ENCODE data around the gene CREB3.

Gene CREB3

GRCh38 chr9:35743880-35744518, 11.5 kb downstream of the CREB3 start:
- no peak for DNase-seq (ENCODE audit: low read depth, low spot score)
- H3K27ac ChIP-seq: no peak overlapping the region

GRCh38 chr9:35745569-35745968, 13.1 kb downstream of the CREB3 start:
- H3K27ac ChIP-seq: no peak overlapping the region
- DNase-seq (ENCODE audit: low read depth, low spot score): no peak

- no peak for DNase-seq (ENCODE audit: low read depth, low spot score)
- H3K27ac ChIP-seq: peak overlapping the region; percentile 87
These were observed 14.1 kb downstream of the CREB3 start for GRCh38 chr9:35746583-35746982.

GRCh38 chr9:35748242-35748857, 15.9 kb downstream of the CREB3 start:
- DNase-seq (ENCODE audit: low read depth, low spot score): no peak

DNA sequence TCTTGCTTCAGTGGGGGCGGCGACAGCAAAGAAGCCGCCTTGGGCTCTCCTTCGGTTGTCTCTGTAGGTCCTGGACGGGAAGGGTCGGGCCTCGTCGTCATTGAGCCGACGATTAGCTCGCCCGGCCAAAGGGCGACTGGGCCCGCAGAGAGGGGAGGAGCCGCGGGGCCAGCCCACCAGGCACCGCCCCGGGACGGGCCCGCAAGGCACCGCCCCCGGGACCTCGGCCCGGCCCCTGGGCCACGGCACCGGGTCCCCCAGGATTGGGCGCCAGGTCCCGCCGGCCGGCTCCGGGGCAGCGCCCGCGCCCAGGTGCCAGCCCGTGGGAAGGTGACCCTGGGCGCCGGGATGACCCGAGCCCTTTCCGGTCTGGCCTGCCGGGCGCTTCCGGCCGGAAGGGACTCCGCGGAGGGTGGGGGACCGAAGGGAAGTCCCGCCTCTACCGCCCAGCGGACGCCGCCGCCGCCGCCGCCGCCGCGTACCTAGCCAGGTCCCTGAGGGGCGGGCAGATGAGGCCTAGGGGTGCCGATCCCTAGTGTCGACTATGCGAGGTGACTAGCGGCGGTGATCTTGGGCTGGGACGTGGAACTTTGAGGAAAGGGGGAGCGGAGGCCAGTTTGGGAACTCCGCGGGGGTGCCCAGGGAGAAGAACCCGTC, 16.5 kb downstream of the CREB3 start, which contains the start of the genes GBA2 and RGP1:
Gene GBA2 (minus strand): TSS at position 371 of the 657 bp plus-strand sequence. CDS start 524 bp downstream, outside the sequence.
Gene RGP1 (plus strand): TSS at position 430 of the 657 bp plus-strand sequence. CDS start 469 bp downstream, outside the sequence.
- peak within 1 kb of the TSS; percentile 87 for H3K27ac ChIP-seq
- DNase-seq (ENCODE audit: low read depth, low spot score): no peak

More at GRCh38 chr9:35748242-35748857, 15.9 kb downstream of the CREB3 start:
- peak overlapping the region; percentile 87 for H3K27ac ChIP-seq

DNA sequence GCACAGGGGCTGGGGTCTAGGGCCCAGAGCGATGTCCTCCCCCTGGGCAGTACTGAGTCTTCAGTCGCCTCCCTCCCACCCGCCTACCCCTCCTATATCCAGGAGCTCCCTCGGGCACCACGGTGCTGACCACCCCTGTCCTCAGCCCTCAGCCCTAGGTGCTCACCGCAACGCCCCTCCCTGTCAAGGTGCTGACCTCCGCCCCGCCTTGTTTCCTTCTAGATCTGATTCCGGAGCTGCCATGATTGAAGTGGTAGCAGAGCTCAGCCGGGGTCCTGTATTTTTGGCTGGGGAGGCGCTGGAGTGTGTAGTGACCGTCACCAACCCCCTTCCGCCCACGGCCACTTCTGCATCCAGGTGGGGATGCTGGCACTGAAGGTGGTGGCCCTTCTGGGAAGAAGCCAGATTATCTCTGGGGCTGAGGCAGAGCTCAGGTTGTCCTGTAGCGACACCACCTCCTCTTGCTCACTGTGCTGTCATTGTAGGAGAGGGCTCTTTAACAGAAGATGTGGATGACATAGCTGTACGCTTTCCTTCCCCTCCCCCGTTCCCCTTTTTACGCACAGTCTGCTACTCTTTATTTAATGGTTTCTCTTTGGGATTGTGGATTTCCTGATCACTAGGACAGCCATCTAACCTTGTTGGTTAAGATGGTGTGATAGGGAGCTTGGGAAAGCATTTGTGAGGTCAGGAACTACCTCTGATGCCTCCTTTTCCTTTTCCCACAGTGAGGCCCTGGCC, 17.2 kb downstream of the CREB3 start:
- H3K27ac ChIP-seq: peak overlapping the region; percentile 87
- DNase-seq (ENCODE audit: low read depth, low spot score): no peak

DNA sequence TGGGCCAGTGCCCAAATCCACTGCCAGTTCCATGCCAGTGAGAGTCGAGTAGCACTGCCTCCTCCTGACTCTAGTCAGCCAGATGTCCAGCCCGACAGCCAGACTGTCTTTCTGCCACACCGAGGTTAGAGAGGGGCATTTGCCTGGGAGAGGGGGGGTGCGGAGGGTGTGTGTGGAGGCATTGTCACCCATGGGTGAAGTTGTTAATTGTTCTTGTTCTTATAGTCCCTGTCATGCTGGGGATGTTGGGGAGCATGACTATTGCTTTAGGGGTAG, 17.7 kb downstream of the CREB3 start:
- DNase-seq (ENCODE audit: low read depth, low spot score): no peak
- H3K27ac ChIP-seq: peak overlapping the region; percentile 87

- DNase-seq (ENCODE audit: low read depth, low spot score): no peak
- no peak overlapping the region for H3K27ac ChIP-seq
These were observed 21.0 kb downstream of the CREB3 start for GRCh38 chr9:35753466-35753865.

DNA sequence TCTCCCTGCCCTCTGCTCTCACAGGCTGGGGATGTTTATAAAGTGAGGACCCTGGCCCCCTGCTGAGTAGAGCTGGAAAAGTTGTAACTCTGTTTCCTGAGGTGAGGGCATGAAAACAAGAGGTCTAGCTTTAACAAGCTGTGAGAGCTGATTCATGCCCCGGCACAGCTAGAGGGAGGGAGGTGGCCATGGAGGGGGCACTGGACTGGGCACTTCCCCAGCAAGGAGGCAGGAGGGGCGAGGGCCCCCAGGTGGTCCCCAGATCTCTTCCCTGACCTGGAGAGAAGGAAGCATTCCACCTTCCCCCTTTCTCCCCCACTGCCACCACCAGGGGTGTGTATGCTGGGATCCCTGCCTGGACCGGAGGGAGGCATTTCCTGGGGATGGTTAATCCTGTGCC, 21.8 kb downstream of the CREB3 start, which contains the start of gene MSMP:
Gene MSMP (minus strand): TSS at position 13 of the 400 bp plus-strand sequence. CDS start 147 bp downstream, outside the sequence.
- H3K27ac ChIP-seq: no peak within 1 kb of the TSS
- no peak for DNase-seq (ENCODE audit: low read depth, low spot score)

GRCh38 chr9:35755071-35755470, 22.6 kb downstream of the CREB3 start:
- no peak for DNase-seq (ENCODE audit: low read depth, low spot score)
- H3K27ac ChIP-seq: no peak overlapping the region

- no peak for DNase-seq (ENCODE audit: low read depth, low spot score)
- H3K27ac ChIP-seq: peak overlapping the region; percentile 88
These were observed 24.1 kb downstream of the CREB3 start for GRCh38 chr9:35756275-35757225.

GRCh38 chr9:35757226-35757891, 24.9 kb downstream of the CREB3 start:
- H3K27ac ChIP-seq: peak overlapping the region; percentile 88

DNA sequence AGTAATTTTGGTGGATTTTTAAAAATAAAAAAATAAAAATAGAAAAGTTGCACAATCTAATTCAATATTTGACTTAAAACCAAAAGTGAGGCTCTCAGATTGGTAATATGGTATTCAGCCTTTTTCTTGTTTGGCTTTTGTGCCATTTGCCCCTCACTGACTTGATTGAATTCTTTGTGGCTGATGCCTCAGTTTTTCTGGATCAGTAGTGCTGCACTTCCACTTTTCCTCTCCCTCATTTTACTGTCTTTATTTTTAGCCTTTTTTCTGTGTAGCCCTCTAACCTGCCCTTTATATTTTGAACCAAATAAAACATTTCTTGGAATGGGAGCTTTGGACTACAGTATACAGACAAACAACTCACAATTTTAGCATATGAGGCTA, 25.4 kb downstream of the CREB3 start:
- DNase-seq (ENCODE audit: low read depth, low spot score): no peak
- peak overlapping the region; percentile 88 for H3K27ac ChIP-seq

More at GRCh38 chr9:35757226-35757891, 24.9 kb downstream of the CREB3 start:
- no peak for DNase-seq (ENCODE audit: low read depth, low spot score)

GRCh38 chr9:35758475-35759050, 26.1 kb downstream of the CREB3 start:
- no peak for DNase-seq (ENCODE audit: low read depth, low spot score)
- H3K27ac ChIP-seq: peak overlapping the region; percentile 88

DNA sequence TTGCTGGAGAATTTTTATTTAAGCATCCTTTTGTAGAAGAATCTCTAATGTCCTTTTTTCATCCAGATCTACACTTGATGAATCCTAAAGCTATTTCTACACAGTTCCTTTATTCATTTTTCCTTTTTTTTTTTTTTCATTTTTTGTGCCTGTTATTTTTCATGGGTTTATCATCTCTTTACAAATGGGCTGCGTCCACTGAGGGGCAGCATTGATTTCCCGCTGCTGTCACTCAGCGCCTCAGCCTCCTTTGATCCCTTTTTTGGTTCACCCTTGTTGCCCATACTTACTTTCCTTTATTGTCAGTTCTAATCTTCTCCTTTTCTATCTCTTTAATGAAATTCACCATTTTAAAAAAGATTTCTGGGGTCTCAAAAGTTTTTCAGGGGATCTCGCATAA, 27.3 kb downstream of the CREB3 start:
- no peak overlapping the region for H3K27ac ChIP-seq
- no peak for DNase-seq (ENCODE audit: low read depth, low spot score)

DNA sequence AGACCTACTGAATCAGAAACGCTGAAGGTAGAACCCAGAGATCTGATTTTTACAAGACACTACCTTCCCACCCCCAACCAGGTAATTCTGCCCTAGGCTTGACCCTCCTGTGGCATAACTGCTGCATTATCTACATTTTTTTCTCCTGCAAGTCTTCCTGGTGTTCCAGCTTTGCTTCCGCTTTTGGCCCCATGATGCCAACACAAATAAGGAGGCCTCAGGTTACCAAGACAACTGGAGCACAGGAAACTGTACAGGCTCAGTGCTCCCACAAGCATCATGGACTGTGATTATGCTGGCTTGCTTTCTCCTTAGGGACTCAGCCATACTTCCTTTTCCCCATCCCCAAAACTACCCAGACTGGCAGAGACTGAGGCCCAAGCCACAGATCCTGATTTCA, 28.2 kb downstream of the CREB3 start:
- no peak for DNase-seq (ENCODE audit: low read depth, low spot score)
- H3K27ac ChIP-seq: no peak overlapping the region

DNA sequence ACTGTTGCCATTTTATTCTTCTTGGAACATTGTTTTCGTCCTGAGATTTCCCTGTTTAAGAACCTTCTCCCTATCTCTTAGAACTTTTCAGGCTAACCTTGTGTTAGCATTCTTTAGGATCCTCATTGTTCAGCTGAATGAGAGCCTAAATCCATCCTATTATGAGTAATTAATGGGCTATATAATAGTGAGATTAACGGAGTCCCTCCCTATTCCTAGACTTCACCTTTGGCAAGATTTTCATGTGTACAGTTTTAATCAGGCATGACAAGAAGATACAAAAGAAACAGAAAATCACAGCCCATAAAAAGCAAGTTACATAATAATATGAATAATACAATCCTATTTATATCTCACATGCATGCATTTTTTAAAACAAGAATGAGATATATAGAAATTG, 30.7 kb downstream of the CREB3 start:
- no peak overlapping the region for H3K27ac ChIP-seq
- DNase-seq (ENCODE audit: low read depth, low spot score): no peak

- no peak overlapping the region for H3K27ac ChIP-seq
- DNase-seq (ENCODE audit: low read depth, low spot score): no peak
These were observed 31.3 kb downstream of the CREB3 start for GRCh38 chr9:35763803-35764202.

DNA sequence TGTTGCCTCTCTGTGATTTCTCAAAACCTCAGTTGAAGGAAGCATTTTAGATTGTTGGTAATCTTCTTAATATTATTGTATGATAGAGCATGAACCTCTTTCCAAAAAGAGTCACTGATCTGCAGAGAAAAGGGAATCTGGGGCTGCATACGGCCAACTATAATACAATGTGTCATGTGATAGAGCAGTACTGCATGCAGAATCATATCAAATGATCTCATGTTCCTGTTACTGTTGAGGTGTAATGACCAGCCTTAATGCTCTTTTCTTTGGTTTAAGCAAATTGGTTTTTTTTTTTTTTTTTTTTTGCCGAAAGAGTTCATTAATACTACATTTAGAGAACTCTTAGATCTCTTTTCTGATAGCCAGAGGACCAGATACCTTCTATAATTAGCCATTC, 34.5 kb downstream of the CREB3 start:
- no peak overlapping the region for H3K27ac ChIP-seq
- no peak for DNase-seq (ENCODE audit: low read depth, low spot score)

Data from epithelial cell of prostate (primary cell).